Transverse colon (tissue), 4 donors: ENCODE data around the gene FOXR2.

Experiments used
- CTCF ChIP-seq, 5 experiments: fragments of 200-600 bp in 3 of 5; fragments of 450-650 bp in 2 of 5; sonication (generic) in 3 of 5; IDR thresholded peaks; 1 replicate in 2 of 5; 2 replicates in 3 of 5; pipeline ENCODE4 v1.5.1; 2016 to 2017; ENCODE audit warnings: antibody characterized with exemption in 5 of 5, inconsistent platforms in 3 of 5, mild to moderate bottlenecking in 2 of 5, moderate library complexity in 1 of 5
- EP300 ChIP-seq: sonication (generic); formaldehyde crosslinking; IDR thresholded peaks from one replicate; pipeline ENCODE4 v1.6.1; 2017; ENCODE audit warnings: antibody characterized with exemption, low read depth
- POLR2A ChIP-seq: fragments of 450-650 bp; IDR thresholded peaks from one replicate; pipeline ENCODE4 v1.6.1; 2016; ENCODE audit warnings: antibody characterized with exemption, mild to moderate bottlenecking, moderate library complexity
- POLR2AphosphoS5 ChIP-seq, 3 donors: sonication (generic); formaldehyde crosslinking; IDR thresholded peaks; one replicate each; pipeline ENCODE4 v1.6.1; 2016; ENCODE audit warnings: antibody characterized with exemption in 3 of 3

GRCh38 chrX:55579115-55579514 lies 44.1 kb upstream of the FOXR2 start:
- TF ChIP-seq POLR2A (no peak), CTCF (IDR thresholded peaks at IDR 0.05) (no peak), EP300 (no peak), POLR2AphosphoS5 (IDR thresholded peaks at IDR 0.05) (no peak)
